Effector memory CD8-positive, alpha-beta T cell (primary cell): ENCODE data around the gene HIVEP2.
A peak's percentile ranks its signal among the peaks of the same experiment; 100 is the strongest.

Experiments used
- ATAC-seq: fragments of 150-1000 bp; cut with Tn5 transposase; replicated peaks from 2 replicates; pipeline ENCODE4 v1.10.0; 2021; ENCODE audit warnings: mild to moderate bottlenecking, moderate library complexity
- DNase-seq, 3 experiments: peaks; one replicate each; pipeline ENCODE4 v3.0.0; 2021
- H3K27ac Mint-ChIP-seq, 2 donors: one replicate each; pipeline ENCODE4 v1.8.0; 2022; ENCODE audit warnings: mild to moderate bottlenecking in 2 of 2, mixed read lengths in 2 of 2, moderate library complexity in 2 of 2
- H3K27me3 Mint-ChIP-seq, 2 donors: one replicate each; pipeline ENCODE4 v1.8.0; 2022; ENCODE audit warnings: mixed read lengths in 2 of 2
- H3K36me3 Mint-ChIP-seq: one replicate; pipeline ENCODE4 v1.8.0; 2022; ENCODE audit warnings: mild to moderate bottlenecking, moderate library complexity, mixed read lengths; ENCODE audit not compliant: insufficient read depth
- H3K4me1 Mint-ChIP-seq, 2 donors: one replicate each; pipeline ENCODE4 v1.8.0; 2022; ENCODE audit warnings: low read depth in 2 of 2, mixed read lengths in 2 of 2
- H3K4me3 Mint-ChIP-seq, 2 donors: one replicate each; pipeline ENCODE4 v1.8.0; 2022; ENCODE audit warnings: mild to moderate bottlenecking in 2 of 2, mixed read lengths in 2 of 2, moderate library complexity in 2 of 2
- H3K9me3 Mint-ChIP-seq, 2 donors: one replicate each; pipeline ENCODE4 v1.8.0; 2022; ENCODE audit warnings: mixed read lengths in 2 of 2

Gene HIVEP2

DNA sequence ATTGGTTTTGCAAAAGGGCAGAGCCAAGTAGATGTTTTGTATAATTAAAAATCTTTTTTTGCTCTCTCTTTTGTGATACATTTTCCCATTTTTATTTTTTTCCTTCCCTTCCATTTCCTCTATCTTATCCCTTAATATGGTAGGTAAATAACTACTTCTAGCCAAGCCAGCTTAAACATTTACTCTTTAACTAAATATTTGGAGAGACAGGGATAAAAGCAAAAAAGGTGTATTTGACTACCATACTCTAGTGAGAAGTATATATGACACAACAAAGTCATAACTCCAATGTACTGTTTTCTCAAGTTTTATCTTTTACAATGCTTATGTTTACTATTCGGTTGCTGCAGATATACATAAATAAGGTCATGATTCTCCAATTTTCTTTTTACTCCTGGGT is 154.7 kb downstream of the HIVEP2 start:
- ATAC-seq (no peak), DNase-seq (no peak)
- Mint-ChIP-seq H3K4me3 (no peak overlapping the region), H3K9me3 (no peaks in the 10 kb centered on the region), H3K36me3 (peaks cover 2% of the 10 kb centered on the region), H3K27ac (no peak overlapping the region), H3K27me3 (no peaks in the 10 kb centered on the region), H3K4me1 (peaks cover 25 to 62% of the 10 kb centered on the region in 2 donors)

GRCh38 chr6:142787422-142787821 is 157.6 kb downstream of the HIVEP2 start:
- H3K27me3 Mint-ChIP-seq: no peaks in the 10 kb centered on the region
- peaks cover 24 to 70% of the 10 kb centered on the region in 2 donors for H3K4me1 Mint-ChIP-seq
- peaks cover 6% of the 10 kb centered on the region for H3K36me3 Mint-ChIP-seq
- no peak overlapping the region for H3K4me3 Mint-ChIP-seq
- H3K9me3 Mint-ChIP-seq: no peaks in the 10 kb centered on the region
- no peak for DNase-seq
- no peak for ATAC-seq
- peak overlapping the region; percentile 51 to 71 for H3K27ac Mint-ChIP-seq

- Mint-ChIP-seq H3K27me3 (no peaks in the 10 kb centered on the region), H3K27ac (peak overlapping the region in 1 of 2 donors; percentile 71)
- no peak for ATAC-seq
Measured at GRCh38 chr6:142786476-142786875, 158.5 kb downstream of the HIVEP2 start.

GRCh38 chr6:142784344-142784743 is 160.6 kb downstream of the HIVEP2 start:
- Mint-ChIP-seq H3K36me3 (peaks cover 18% of the 10 kb centered on the region), H3K27me3 (no peaks in the 10 kb centered on the region), H3K4me3 (no peak overlapping the region), H3K9me3 (no peaks in the 10 kb centered on the region), H3K27ac (peak overlapping the region in 1 of 2 donors; percentile 57), H3K4me1 (peaks cover 23 to 61% of the 10 kb centered on the region in 2 donors)
- no peak for DNase-seq
- peak; percentile 56 for ATAC-seq

More at GRCh38 chr6:142786476-142786875, 158.5 kb downstream of the HIVEP2 start:
- Mint-ChIP-seq H3K4me1 (peaks cover 25 to 69% of the 10 kb centered on the region in 2 donors), H3K36me3 (peaks cover 12% of the 10 kb centered on the region), H3K4me3 (no peak overlapping the region), H3K9me3 (no peaks in the 10 kb centered on the region)
- no peak for DNase-seq

DNA sequence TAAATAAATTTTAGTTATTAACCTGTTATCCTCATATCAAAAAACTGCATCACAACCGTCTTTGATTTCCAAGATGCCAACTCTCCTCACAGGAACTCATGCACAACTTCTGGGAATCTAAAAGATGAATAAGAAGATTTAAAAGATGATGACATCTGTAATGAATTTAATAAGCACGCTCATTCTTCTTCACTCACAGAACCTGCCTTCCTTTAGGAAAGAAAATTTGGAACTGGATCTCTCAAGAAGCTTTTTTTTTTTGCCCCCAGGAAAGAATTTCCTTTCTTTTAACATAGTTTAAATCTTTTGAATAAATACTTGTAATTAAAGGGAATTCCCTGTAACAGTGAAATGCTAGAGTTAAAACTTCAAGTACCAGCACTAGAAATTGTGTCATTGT is 161.5 kb downstream of the HIVEP2 start:
- DNase-seq (no peak), ATAC-seq (no peak)
- Mint-ChIP-seq H3K27me3 (no peaks in the 10 kb centered on the region), H3K4me1 (peaks cover 18 to 53% of the 10 kb centered on the region in 2 donors), H3K4me3 (no peak overlapping the region), H3K27ac (peak overlapping the region in 1 of 2 donors; percentile 26), H3K36me3 (peaks cover 21% of the 10 kb centered on the region), H3K9me3 (no peaks in the 10 kb centered on the region)

DNA sequence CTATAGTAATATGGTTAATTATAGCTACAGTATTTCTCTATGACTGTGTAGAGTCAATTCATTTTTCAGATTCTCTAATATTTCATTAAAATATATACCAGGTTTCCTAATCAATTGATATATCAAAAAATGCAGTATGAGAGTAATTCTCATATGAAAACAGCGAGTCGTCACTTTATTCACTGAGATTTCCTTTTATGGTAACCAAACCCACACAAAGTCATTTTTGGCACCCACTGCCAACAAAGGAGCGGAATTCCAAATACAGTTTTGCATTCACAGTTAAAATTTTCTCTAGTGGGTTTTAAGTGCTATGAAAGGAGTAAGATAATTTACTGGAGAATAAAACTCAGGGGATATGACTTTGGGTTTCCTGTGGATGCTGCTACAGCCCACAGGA is 163.8 kb downstream of the HIVEP2 start:
- Mint-ChIP-seq H3K4me1 (peaks cover 8 to 35% of the 10 kb centered on the region in 2 donors), H3K27ac (peak overlapping the region in 1 of 2 donors; percentile 86), H3K4me3 (no peak overlapping the region), H3K9me3 (no peaks in the 10 kb centered on the region), H3K27me3 (no peaks in the 10 kb centered on the region), H3K36me3 (peaks cover 22% of the 10 kb centered on the region)
- no peak for DNase-seq
- no peak for ATAC-seq

DNA sequence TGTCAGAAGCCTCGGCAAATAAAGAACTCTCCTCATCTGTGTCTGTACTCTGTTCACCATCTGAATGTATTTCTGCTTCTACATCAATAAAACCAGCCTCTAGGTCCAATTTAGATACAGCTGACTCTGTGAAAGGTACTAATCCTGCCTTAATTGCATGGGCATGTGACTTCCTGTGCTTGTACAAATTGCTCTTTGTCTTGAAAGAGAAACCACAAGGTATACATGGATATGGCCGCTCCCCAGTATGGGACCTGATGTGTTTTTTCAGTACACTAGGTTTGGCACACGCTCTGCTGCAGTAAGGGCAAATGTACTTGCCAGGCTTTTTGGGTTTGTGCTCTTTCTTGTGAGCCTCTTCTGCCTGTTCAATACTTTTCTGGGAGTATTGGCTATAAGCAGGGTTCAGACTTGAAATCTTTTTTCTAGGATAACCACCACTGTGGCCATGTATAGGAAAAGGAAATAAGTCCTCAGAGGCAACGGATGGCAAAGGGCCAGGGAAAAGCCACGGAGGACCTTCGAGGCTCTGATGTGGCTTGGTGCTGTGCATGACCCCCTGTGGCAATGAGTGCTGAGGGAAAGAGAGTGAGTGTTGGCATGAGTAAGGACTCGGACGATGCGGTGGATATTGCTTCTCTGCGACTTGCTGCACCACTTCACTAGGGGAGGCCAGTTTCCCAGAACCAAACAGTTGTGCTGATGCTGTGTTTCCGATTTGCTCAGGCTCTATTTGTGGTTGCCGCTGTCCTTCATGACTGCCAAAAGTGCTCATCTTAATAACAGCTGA is 170.9 kb downstream of the HIVEP2 start:
- Mint-ChIP-seq H3K9me3 (no peaks in the 10 kb centered on the region), H3K4me1 (peaks cover 12 to 29% of the 10 kb centered on the region in 2 donors), H3K27ac (peak overlapping the region; percentile 67 to 89), H3K4me3 (peak overlapping the region; percentile 23 to 34), H3K36me3 (peaks cover 43% of the 10 kb centered on the region), H3K27me3 (no peaks in the 10 kb centered on the region)
- peak; percentile 48 for ATAC-seq
- DNase-seq: no peak

GRCh38 chr6:142773324-142773723 is 171.7 kb downstream of the HIVEP2 start:
- no peak for ATAC-seq

DNA sequence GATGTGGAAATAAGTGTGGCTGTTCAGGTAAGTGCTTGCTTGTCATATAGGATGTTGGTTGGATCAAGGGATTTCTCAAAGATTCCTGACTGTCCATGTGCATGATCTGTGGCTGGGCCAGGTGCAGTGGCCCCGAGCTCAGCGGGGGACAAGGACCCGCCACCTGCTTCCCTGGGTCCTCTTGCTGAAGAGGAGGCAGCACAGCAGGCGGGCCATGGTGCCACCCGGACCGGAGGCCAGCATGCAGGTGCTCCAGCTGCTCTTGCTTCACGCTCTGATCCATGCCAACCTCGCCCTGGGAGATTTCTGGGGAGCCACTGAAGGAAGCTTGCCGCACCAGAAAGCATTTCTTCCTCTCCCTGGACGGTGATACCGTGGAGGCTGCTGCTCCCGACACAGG is 173.8 kb downstream of the HIVEP2 start:
- Mint-ChIP-seq H3K4me1 (peaks cover 12 to 40% of the 10 kb centered on the region in 2 donors), H3K4me3 (no peak overlapping the region), H3K27me3 (no peaks in the 10 kb centered on the region), H3K27ac (peak overlapping the region in 1 of 2 donors; percentile 63), H3K36me3 (peaks cover 54% of the 10 kb centered on the region), H3K9me3 (no peaks in the 10 kb centered on the region)
- DNase-seq (no peak), ATAC-seq (no peak)

More at GRCh38 chr6:142773324-142773723, 171.7 kb downstream of the HIVEP2 start:
- Mint-ChIP-seq H3K27ac (peak overlapping the region; percentile 67 to 89), H3K4me1 (peaks cover 12 to 29% of the 10 kb centered on the region in 2 donors), H3K9me3 (no peaks in the 10 kb centered on the region), H3K36me3 (peaks cover 45% of the 10 kb centered on the region), H3K4me3 (no peak overlapping the region), H3K27me3 (no peaks in the 10 kb centered on the region)
- no peak for DNase-seq

GRCh38 chr6:142765306-142765705 is 179.7 kb downstream of the HIVEP2 start:
- no peak for DNase-seq
- no peaks in the 10 kb centered on the region for H3K27me3 Mint-ChIP-seq
- no peaks in the 10 kb centered on the region for H3K9me3 Mint-ChIP-seq
- peaks cover 57% of the 10 kb centered on the region for H3K36me3 Mint-ChIP-seq
- no peak for ATAC-seq
- H3K4me3 Mint-ChIP-seq: no peak overlapping the region
- peak overlapping the region in 1 of 2 donors; percentile 46 for H3K27ac Mint-ChIP-seq
- H3K4me1 Mint-ChIP-seq: peaks cover 0 to 22% of the 10 kb centered on the region in 2 donors

DNA sequence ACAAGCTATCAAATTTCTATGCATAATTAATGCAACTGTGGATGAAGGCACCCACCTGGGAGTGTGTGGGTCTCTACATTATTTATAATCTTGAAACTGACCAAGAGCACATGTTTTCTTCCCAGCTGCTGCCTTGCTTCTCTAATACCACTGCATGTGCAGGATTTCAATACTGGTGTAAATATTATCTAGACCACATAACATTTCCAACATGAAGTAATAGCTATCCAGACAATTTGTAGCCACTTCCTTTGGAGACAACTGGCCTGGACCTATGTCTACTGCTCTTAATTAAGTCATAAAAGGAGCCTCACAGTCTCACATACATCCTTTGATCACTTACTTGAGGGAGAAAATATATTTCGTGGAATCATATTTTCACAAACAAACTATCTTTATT is 180.7 kb downstream of the HIVEP2 start:
- Mint-ChIP-seq H3K9me3 (no peaks in the 10 kb centered on the region), H3K4me3 (no peak overlapping the region), H3K27me3 (no peaks in the 10 kb centered on the region), H3K27ac (peak overlapping the region in 1 of 2 donors; percentile 46), H3K36me3 (peaks cover 57% of the 10 kb centered on the region), H3K4me1 (peaks cover 0 to 29% of the 10 kb centered on the region in 2 donors)
- DNase-seq (no peak), ATAC-seq (no peak)

DNA sequence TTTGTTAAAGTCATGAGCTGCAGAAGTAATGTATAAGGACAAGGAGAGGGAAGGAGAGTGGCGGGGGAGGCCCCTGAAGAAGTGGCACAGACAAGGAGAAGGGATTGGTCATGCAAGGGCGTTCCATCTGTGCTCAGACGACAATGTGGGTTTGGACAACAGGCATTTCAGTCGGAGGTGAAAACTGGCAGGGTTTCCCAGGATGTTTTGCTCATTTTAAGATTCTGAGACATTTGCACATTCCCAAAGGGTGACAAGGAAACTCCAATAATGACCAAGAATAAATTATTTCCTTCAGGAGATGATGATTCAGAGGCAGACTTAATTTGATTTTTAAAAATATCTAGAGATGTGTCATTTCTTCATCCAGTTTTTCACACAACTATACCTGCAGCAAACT is 181.8 kb downstream of the HIVEP2 start:
- ATAC-seq (no peak), DNase-seq (no peak)
- Mint-ChIP-seq H3K27ac (peak overlapping the region; percentile 11 to 51), H3K36me3 (peaks cover 59% of the 10 kb centered on the region), H3K27me3 (no peaks in the 10 kb centered on the region), H3K9me3 (no peaks in the 10 kb centered on the region), H3K4me3 (no peak overlapping the region), H3K4me1 (peaks cover 1 to 30% of the 10 kb centered on the region in 2 donors)

GRCh38 chr6:142761756-142762155 is 183.2 kb downstream of the HIVEP2 start:
- H3K4me3 Mint-ChIP-seq: no peak overlapping the region
- ATAC-seq: no peak
- no peaks in the 10 kb centered on the region for H3K27me3 Mint-ChIP-seq
- H3K4me1 Mint-ChIP-seq: peaks cover 11 to 24% of the 10 kb centered on the region in 2 donors
- no peaks in the 10 kb centered on the region for H3K9me3 Mint-ChIP-seq
- H3K36me3 Mint-ChIP-seq: peaks cover 57% of the 10 kb centered on the region
- peak overlapping the region in 1 of 2 donors; percentile 10 for H3K27ac Mint-ChIP-seq
- DNase-seq: no peak

DNA sequence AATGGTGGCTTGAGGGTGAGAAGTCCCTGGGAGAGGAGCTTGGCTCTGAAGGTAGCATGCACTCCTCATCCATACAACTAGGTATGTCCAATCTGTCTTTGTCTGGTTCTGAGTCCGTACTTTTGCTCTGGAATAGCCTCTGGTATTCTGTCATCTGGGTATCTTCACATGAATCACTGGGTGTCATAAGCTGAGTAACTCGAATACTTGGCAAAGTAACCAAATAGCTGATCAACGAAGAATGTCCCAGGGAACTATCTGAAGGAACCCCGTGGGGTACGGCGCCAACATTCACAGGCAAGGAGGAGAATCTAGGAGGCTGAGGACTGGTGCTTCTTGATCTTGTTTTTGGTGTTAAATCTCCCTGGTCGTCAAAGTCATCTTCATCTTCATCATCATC is 184.8 kb downstream of the HIVEP2 start:
- DNase-seq (no peak), ATAC-seq (no peak)
- peak overlapping the region in 1 of 2 donors; percentile 10 for H3K27ac Mint-ChIP-seq
- H3K4me3 Mint-ChIP-seq: no peak overlapping the region
- H3K4me1 Mint-ChIP-seq: peaks cover 16 to 33% of the 10 kb centered on the region in 2 donors
- H3K9me3 Mint-ChIP-seq: no peaks in the 10 kb centered on the region
- H3K27me3 Mint-ChIP-seq: no peaks in the 10 kb centered on the region
- H3K36me3 Mint-ChIP-seq: peaks cover 60% of the 10 kb centered on the region
